Measurements from ENCODE around the gene RASGRP2.

DNA sequence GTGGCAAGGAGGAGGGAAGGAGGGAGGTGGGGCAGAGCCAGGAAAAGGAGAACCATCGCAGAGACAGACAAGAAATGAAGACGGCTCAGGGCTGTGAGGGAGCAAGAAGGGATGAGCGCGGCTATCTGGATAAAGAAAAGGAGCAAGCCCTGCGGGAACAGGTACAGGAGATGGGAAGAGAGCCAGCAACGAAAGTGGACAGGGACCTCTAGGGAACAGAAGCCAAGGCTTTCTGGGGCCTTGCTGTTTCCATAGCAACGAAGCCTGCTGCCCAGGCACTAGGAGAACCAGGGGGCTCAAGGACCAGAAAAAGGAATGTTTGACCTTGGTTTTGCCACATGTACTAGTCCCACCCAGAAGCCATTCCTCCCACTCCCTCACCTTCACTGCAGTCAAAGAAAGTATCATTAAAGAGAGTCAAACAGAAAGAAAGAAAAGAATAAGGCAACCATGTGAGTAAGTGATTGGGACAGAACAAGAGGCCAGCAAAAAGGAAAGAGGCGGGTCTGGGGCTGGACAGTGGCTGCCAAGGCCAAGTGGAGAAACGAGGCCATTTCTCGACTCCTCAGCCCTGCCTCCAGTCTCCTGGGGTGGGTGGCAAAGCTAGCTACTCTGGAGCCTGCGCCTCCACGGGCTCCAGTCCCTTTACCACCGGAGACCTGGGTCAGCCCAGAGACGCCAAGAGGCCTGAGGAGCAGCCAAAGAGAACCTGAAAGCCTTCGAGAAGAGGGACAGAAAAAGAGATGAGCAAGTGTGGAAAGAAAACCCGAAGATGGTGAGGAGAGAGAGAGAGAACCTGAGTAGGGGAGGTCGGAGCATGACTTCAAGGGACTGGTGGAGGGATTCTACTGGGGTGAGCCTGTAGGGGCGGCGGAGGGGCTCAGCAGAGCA is 56.1 kb downstream of the RASGRP2 start:
- TF ChIP-seq POLR2AphosphoS5 (IDR thresholded peaks at IDR 0.05; ENCODE audit: borderline replicate concordance, low read depth, low read length) (no peak), EZH2 (IDR thresholded peaks at IDR 0.05) (no peak)
